ENCODE data around the gene PIP4K2A.

The PIP4K2A gene

GRCh38 chr10:22708772-22709171 is 5.6 kb downstream of the PIP4K2A start:
- H3K9ac ChIP-seq (ENCODE audit: low read length): no peak overlapping the region
- no peaks in the 10 kb centered on the region for H3K9me3 ChIP-seq (ENCODE audit: control insufficient read depth, insufficient read depth, low read depth, low read length)
- no peaks in the 10 kb centered on the region for H3K36me3 ChIP-seq (ENCODE audit: control insufficient read depth, insufficient read depth, low read length)
- H3K27ac ChIP-seq (ENCODE audit: low read depth, low read length): no peak overlapping the region
- H3K4me1 ChIP-seq (ENCODE audit: control insufficient read depth, insufficient read depth, low read length): peaks cover 16% of the 10 kb centered on the region
- H3K4me3 ChIP-seq (ENCODE audit: low read depth, low read length): no peak overlapping the region
- H3K27me3 ChIP-seq (ENCODE audit: control insufficient read depth, insufficient read depth, low read length): no peaks in the 10 kb centered on the region

DNA sequence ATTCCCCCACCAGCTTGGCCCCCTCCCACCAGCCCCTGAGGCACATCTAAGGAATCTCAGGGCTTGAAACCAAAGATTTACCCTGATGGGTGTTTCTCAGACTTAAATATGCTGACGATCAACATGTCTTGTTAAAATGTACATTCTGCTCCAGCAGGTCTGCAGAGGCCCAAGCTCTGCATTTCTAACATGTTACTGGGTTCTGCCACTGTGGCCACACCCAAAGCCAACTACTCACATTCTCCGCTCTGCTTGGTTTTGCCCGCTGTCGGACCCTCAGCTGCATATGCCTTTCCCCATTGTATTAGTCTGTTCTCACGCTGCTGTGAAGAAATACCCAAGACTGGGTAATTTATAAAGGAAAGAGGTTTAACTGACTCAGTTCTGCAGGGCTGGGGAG is 8.9 kb downstream of the PIP4K2A start:
- H3K9me3 ChIP-seq (ENCODE audit: control insufficient read depth, insufficient read depth, low read depth, low read length): no peaks in the 10 kb centered on the region
- H3K36me3 ChIP-seq (ENCODE audit: control insufficient read depth, insufficient read depth, low read length): no peaks in the 10 kb centered on the region
- no peak overlapping the region for H3K4me3 ChIP-seq (ENCODE audit: low read depth, low read length)
- H3K27me3 ChIP-seq (ENCODE audit: control insufficient read depth, insufficient read depth, low read length): no peaks in the 10 kb centered on the region
- no peak overlapping the region for H3K9ac ChIP-seq (ENCODE audit: low read length)
- H3K4me1 ChIP-seq (ENCODE audit: control insufficient read depth, insufficient read depth, low read length): peaks cover 13% of the 10 kb centered on the region
- H3K27ac ChIP-seq (ENCODE audit: low read depth, low read length): no peak overlapping the region

DNA sequence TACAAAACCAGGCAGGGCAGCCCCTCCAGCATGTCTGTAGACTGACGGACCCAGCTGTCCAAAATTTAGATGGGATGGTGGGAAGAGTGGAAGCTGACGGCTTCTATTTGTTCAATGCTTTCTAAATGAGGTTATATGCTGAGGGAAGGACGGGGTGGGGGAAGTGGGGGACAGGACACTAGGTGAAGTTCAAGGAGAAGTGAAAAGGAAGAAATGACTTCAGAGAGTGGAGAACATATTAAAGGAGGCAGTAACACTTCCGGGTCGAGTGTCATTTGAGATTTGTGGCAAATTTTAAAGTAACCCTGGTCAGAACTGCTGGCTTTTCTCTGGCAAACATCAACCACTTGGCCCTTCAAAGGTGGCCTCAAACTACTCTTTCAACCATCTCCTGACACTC is 9.4 kb downstream of the PIP4K2A start:
- no peak overlapping the region for H3K27ac ChIP-seq (ENCODE audit: low read depth, low read length)
- no peak overlapping the region for H3K4me3 ChIP-seq (ENCODE audit: low read depth, low read length)

DNA sequence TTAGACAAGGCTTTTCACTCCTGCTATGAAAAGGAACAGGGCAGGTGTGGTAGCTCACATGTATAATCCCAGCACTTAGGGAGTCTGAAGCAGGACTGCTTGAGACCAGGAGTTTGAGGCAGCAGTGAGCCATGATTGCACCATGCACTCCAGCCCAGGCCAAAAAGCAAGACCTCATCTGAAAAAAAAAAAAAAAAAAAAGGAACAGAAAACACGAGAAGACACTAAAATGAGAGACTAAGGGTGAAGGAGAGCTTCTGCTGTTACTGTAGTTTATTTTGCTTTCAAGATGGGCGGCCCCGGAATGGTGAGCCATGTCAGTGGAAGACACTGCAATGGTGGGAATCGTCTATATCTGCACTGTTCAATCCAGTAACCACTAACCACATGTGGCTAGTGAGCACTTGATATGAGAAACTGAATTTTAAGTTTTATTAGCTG is 9.9 kb downstream of the PIP4K2A start:
- peaks cover 19% of the 10 kb centered on the region for H3K4me1 ChIP-seq (ENCODE audit: control insufficient read depth, insufficient read depth, low read length)
- H3K36me3 ChIP-seq (ENCODE audit: control insufficient read depth, insufficient read depth, low read length): no peaks in the 10 kb centered on the region
- no peak overlapping the region for H3K27ac ChIP-seq (ENCODE audit: low read depth, low read length)
- H3K27me3 ChIP-seq (ENCODE audit: control insufficient read depth, insufficient read depth, low read length): no peaks in the 10 kb centered on the region
- no peaks in the 10 kb centered on the region for H3K9me3 ChIP-seq (ENCODE audit: control insufficient read depth, insufficient read depth, low read depth, low read length)
- H3K9ac ChIP-seq (ENCODE audit: low read length): no peak overlapping the region
- no peak overlapping the region for H3K4me3 ChIP-seq (ENCODE audit: low read depth, low read length)

More for the DNA sequence above, 9.4 kb downstream of the PIP4K2A start:
- no peak overlapping the region for H3K9ac ChIP-seq (ENCODE audit: low read length)
- H3K4me1 ChIP-seq (ENCODE audit: control insufficient read depth, insufficient read depth, low read length): peaks cover 19% of the 10 kb centered on the region
- no peaks in the 10 kb centered on the region for H3K27me3 ChIP-seq (ENCODE audit: control insufficient read depth, insufficient read depth, low read length)
- H3K36me3 ChIP-seq (ENCODE audit: control insufficient read depth, insufficient read depth, low read length): no peaks in the 10 kb centered on the region
- H3K9me3 ChIP-seq (ENCODE audit: control insufficient read depth, insufficient read depth, low read depth, low read length): no peaks in the 10 kb centered on the region

DNA sequence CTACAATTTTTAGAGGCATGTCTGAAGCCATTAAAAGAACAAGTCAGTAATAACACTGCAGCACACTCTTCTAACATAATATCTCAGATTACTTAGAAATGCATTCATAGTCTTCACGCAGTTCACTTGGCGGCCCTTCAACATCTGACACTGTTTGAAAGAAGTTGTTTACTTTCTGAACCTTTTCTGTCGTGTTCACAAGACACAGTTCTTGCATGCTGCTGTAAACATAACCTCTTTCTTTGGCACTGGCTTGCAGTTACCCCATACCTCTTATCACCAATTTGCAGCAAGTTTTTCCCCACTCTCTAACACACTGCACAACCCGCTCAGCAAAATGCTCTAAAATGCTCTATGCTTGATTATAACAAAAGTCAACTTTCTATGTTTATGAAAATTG is 12.0 kb downstream of the PIP4K2A start:
- Histone ChIP-seq H3K4me3 (ENCODE audit: low read depth, low read length) (no peak overlapping the region), H3K4me1 (ENCODE audit: control insufficient read depth, insufficient read depth, low read length) (peaks cover 19% of the 10 kb centered on the region), H3K9me3 (ENCODE audit: control insufficient read depth, insufficient read depth, low read depth, low read length) (no peaks in the 10 kb centered on the region), H3K9ac (ENCODE audit: low read length) (no peak overlapping the region), H3K27ac (ENCODE audit: low read depth, low read length) (no peak overlapping the region), H3K36me3 (ENCODE audit: control insufficient read depth, insufficient read depth, low read length) (no peaks in the 10 kb centered on the region), H3K27me3 (ENCODE audit: control insufficient read depth, insufficient read depth, low read length) (no peaks in the 10 kb centered on the region)

DNA sequence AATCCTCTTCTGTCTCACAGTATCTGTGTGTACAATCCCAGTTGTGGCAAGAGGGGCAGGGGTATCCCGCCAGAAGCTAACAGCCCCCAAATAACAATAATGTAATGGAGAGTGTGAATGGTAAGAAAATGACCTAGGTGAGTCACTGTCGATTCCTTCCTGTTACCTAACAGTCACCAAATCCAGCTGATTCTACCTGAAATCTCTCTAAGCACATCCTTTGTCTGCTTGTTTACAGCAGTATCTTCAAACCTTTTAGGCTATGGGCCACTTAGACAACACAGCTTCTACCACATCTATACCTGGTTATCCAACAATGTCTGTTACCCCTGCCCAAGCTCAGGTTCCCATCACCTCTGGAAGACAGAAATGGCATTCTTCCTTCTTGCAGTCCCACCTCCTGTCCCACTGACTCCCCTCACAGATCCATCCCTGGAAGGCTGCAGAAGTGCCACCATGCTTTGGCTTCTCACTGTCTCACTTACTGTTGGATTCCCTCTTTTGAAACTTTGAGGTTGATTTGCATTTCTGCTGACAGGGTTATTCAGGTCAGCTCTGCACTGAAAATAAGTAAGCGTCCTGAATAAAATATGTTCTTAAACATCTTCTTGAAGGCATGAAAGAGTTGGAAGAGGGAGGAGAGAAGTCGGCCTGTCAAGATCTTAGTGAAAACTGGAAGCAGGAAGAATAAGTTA is 13.1 kb downstream of the PIP4K2A start:
- H3K4me3 ChIP-seq (ENCODE audit: low read depth, low read length): no peak overlapping the region
- no peaks in the 10 kb centered on the region for H3K36me3 ChIP-seq (ENCODE audit: control insufficient read depth, insufficient read depth, low read length)
- no peak overlapping the region for H3K9ac ChIP-seq (ENCODE audit: low read length)
- no peak overlapping the region for H3K27ac ChIP-seq (ENCODE audit: low read depth, low read length)
- H3K27me3 ChIP-seq (ENCODE audit: control insufficient read depth, insufficient read depth, low read length): no peaks in the 10 kb centered on the region
- peaks cover 19% of the 10 kb centered on the region for H3K4me1 ChIP-seq (ENCODE audit: control insufficient read depth, insufficient read depth, low read length)
- no peaks in the 10 kb centered on the region for H3K9me3 ChIP-seq (ENCODE audit: control insufficient read depth, insufficient read depth, low read depth, low read length)

DNA sequence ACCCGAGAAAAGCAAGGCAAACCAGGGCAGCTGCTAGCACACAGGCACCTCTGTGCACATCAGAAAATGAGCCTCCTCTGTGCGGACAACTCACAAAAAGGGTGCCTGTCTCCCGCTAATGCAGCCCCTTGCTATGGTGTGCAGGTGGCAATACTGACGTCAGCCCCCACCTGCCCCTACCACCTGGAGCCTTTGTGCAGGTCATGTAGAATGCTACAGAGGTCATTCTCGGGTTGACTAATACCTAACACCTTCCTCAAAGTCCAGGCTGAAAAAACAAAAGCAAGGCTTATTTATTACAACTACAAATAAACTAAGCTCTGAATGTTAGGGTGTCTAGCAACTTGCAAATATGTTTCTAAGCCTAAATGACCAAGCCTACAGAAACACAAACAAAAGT is 13.9 kb downstream of the PIP4K2A start:
- Histone ChIP-seq H3K9ac (ENCODE audit: low read length) (no peak overlapping the region), H3K27me3 (ENCODE audit: control insufficient read depth, insufficient read depth, low read length) (no peaks in the 10 kb centered on the region), H3K36me3 (ENCODE audit: control insufficient read depth, insufficient read depth, low read length) (no peaks in the 10 kb centered on the region), H3K9me3 (ENCODE audit: control insufficient read depth, insufficient read depth, low read depth, low read length) (no peaks in the 10 kb centered on the region), H3K4me3 (ENCODE audit: low read depth, low read length) (no peak overlapping the region), H3K27ac (ENCODE audit: low read depth, low read length) (no peak overlapping the region), H3K4me1 (ENCODE audit: control insufficient read depth, insufficient read depth, low read length) (peaks cover 19% of the 10 kb centered on the region)

- no peaks in the 10 kb centered on the region for H3K27me3 ChIP-seq (ENCODE audit: control insufficient read depth, insufficient read depth, low read length)
- H3K9ac ChIP-seq (ENCODE audit: low read length): no peak overlapping the region
- H3K9me3 ChIP-seq (ENCODE audit: control insufficient read depth, insufficient read depth, low read depth, low read length): no peaks in the 10 kb centered on the region
- H3K4me3 ChIP-seq (ENCODE audit: low read depth, low read length): no peak overlapping the region
- no peaks in the 10 kb centered on the region for H3K36me3 ChIP-seq (ENCODE audit: control insufficient read depth, insufficient read depth, low read length)
- H3K4me1 ChIP-seq (ENCODE audit: control insufficient read depth, insufficient read depth, low read length): peaks cover 19% of the 10 kb centered on the region
- H3K27ac ChIP-seq (ENCODE audit: low read depth, low read length): no peak overlapping the region
These were observed 14.4 kb downstream of the PIP4K2A start for GRCh38 chr10:22699976-22700375.

- H3K36me3 ChIP-seq (ENCODE audit: control insufficient read depth, insufficient read depth, low read length): no peaks in the 10 kb centered on the region
- H3K4me1 ChIP-seq (ENCODE audit: control insufficient read depth, insufficient read depth, low read length): peaks cover 19% of the 10 kb centered on the region
- no peak overlapping the region for H3K4me3 ChIP-seq (ENCODE audit: low read depth, low read length)
- H3K9me3 ChIP-seq (ENCODE audit: control insufficient read depth, insufficient read depth, low read depth, low read length): peaks cover 5% of the 10 kb centered on the region
- no peak overlapping the region for H3K27ac ChIP-seq (ENCODE audit: low read depth, low read length)
- H3K27me3 ChIP-seq (ENCODE audit: control insufficient read depth, insufficient read depth, low read length): no peaks in the 10 kb centered on the region
- no peak overlapping the region for H3K9ac ChIP-seq (ENCODE audit: low read length)
These were observed 15.4 kb downstream of the PIP4K2A start for GRCh38 chr10:22698941-22699440.

DNA sequence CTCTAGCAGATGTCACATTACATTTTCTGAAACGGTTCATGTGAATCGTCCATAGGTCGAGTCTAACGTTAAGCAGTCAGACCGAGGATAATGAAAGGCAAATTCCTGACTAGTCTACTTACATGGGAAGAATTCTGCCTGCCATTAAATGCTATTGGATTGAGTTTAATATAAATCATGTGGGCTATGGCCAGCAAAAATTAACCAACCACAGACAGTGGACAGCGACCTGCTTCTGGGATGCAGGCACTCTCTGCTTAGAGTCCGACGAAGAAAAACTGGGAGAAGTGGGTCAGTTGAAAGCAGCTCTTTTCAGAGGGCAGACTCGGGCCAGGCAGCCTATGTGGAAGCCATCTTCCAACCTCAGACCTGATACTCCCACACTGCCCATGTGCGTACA is 16.6 kb downstream of the PIP4K2A start:
- Histone ChIP-seq H3K4me3 (ENCODE audit: low read depth, low read length) (no peak overlapping the region), H3K9ac (ENCODE audit: low read length) (no peak overlapping the region), H3K27ac (ENCODE audit: low read depth, low read length) (no peak overlapping the region)

DNA sequence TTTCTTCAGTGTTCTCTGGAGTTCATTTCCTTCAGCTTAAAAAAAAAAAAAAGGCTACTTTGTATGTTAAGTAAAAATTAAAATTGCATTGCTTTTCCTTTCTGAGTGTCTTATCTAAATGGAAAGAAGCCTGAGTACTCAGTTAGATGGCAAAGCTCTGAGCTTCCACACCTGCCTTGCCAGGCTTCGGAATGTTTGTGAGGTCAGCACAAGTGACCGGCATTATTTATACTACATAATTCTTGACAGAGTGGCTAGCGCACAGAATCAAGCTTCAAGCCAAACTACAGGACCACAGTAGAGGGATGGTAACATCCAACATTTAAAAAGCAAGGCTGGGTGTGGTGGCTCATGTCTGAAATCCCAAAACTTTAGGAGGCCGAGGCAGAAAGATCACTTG is 17.3 kb downstream of the PIP4K2A start:
- Histone ChIP-seq H3K36me3 (ENCODE audit: control insufficient read depth, insufficient read depth, low read length) (peaks cover 5% of the 10 kb centered on the region; the same call in 1 of the 2 replicates), H3K9me3 (ENCODE audit: control insufficient read depth, insufficient read depth, low read depth, low read length) (peaks cover 22% of the 10 kb centered on the region), H3K4me3 (ENCODE audit: low read depth, low read length) (no peak overlapping the region), H3K4me1 (ENCODE audit: control insufficient read depth, insufficient read depth, low read length) (peaks cover 19% of the 10 kb centered on the region), H3K27me3 (ENCODE audit: control insufficient read depth, insufficient read depth, low read length) (no peaks in the 10 kb centered on the region), H3K9ac (ENCODE audit: low read length) (no peak overlapping the region), H3K27ac (ENCODE audit: low read depth, low read length) (no peak overlapping the region)

More for the DNA sequence above, 16.6 kb downstream of the PIP4K2A start:
- Histone ChIP-seq H3K4me1 (ENCODE audit: control insufficient read depth, insufficient read depth, low read length) (peaks cover 19% of the 10 kb centered on the region), H3K36me3 (ENCODE audit: control insufficient read depth, insufficient read depth, low read length) (peaks cover 5% of the 10 kb centered on the region; the same call in 1 of the 2 replicates), H3K27me3 (ENCODE audit: control insufficient read depth, insufficient read depth, low read length) (no peaks in the 10 kb centered on the region), H3K9me3 (ENCODE audit: control insufficient read depth, insufficient read depth, low read depth, low read length) (peaks cover 15% of the 10 kb centered on the region)

Measured in HUES6 (cell line).